ENCODE data around the gene VAPB.

GRCh38 chr20:58478141-58478805 is 89.2 kb downstream of the VAPB start:
- TF ChIP-seq, protein P1, sequence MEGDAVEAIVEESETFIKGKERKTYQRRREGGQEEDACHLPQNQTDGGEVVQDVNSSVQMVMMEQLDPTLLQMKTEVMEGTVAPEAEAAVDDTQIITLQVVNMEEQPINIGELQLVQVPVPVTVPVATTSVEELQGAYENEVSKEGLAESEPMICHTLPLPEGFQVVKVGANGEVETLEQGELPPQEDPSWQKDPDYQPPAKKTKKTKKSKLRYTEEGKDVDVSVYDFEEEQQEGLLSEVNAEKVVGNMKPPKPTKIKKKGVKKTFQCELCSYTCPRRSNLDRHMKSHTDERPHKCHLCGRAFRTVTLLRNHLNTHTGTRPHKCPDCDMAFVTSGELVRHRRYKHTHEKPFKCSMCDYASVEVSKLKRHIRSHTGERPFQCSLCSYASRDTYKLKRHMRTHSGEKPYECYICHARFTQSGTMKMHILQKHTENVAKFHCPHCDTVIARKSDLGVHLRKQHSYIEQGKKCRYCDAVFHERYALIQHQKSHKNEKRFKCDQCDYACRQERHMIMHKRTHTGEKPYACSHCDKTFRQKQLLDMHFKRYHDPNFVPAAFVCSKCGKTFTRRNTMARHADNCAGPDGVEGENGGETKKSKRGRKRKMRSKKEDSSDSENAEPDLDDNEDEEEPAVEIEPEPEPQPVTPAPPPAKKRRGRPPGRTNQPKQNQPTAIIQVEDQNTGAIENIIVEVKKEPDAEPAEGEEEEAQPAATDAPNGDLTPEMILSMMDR (IDR thresholded peaks at IDR 0.05; ENCODE audit: low read depth, low read length), result no peak
- TF ChIP-seq EZH2phosphoT487 (IDR thresholded peaks at IDR 0.05; ENCODE audit: low read depth), result no peak

Data from OCI-LY3 (cell line).